H1 (cell line): ENCODE measurements around the gene RCAN3. TPM values are rescaled to one million over a fixed set of nuclear protein-coding genes. Genes with fewer than 3 reads are reported as not detected.

Experiments
- CTCF ChIA-PET: fragments of 300-600 bp; sonication (Branson Sonifier 250); formaldehyde crosslinking; loops from one replicate; lab custom pipeline; 2021; ENCODE audit not compliant: partially characterized antibody; lab: Charles Lee
- POLR2A ChIA-PET: fragments of 300-600 bp; sonication (Branson Sonifier 250); formaldehyde crosslinking; loops from one replicate; lab custom pipeline; 2021; ENCODE audit warnings: inconsistent platforms; ENCODE audit not compliant: partially characterized antibody; lab: Charles Lee
- DNase-seq, 2 experiments: peaks; one replicate each; pipeline versions ENCODE4 v3.0.0 to v3.0.0-alpha.2; 2010 to 2022; ENCODE audit warnings: low spot score in 2 of 2, low read depth in 1 of 2, mixed read lengths in 1 of 2
- FAIRE-seq: peaks from 2 replicates; lab custom pipeline; 2011; peaks lifted over from hg19 to GRCh38; lab: Jason Lieb, UNC
- H2AFZ ChIP-seq: 2 replicates; pipeline ENCODE4 v1.8.1; 2012; ENCODE audit warnings: low read length, inconsistent platforms
- H2AK5ac ChIP-seq: 2 replicates; pipeline ENCODE4 v1.6.1; 2013; ENCODE audit warnings: low read depth, low read length
- H2BK120ac ChIP-seq: replicated peaks from 2 replicates; pipeline ENCODE3; 2013; ENCODE audit warnings: low read depth, low read length, inconsistent platforms
- H2BK12ac ChIP-seq: 2 replicates; pipeline ENCODE4 v1.6.1; 2013; ENCODE audit warnings: low read depth, low read length
- H2BK15ac ChIP-seq: 2 replicates; pipeline ENCODE4 v1.6.1; 2013; ENCODE audit warnings: low read length
- H2BK20ac ChIP-seq: 2 replicates; pipeline ENCODE4 v1.6.1; 2013; ENCODE audit warnings: low read length
- H2BK5ac ChIP-seq: 2 replicates; pipeline ENCODE4 v1.6.1; 2013; ENCODE audit warnings: low read depth, low read length
- H3K14ac ChIP-seq: 2 replicates; pipeline ENCODE4 v1.6.1; 2013; ENCODE audit warnings: inconsistent platforms; ENCODE audit not compliant: insufficient read length
- H3K18ac ChIP-seq: 2 replicates; pipeline ENCODE4 v1.6.1; 2013; ENCODE audit warnings: low read length; ENCODE audit errors: extremely low read depth
- H3K23ac ChIP-seq: 2 replicates; pipeline ENCODE4 v1.6.1; 2013; ENCODE audit warnings: inconsistent platforms; ENCODE audit not compliant: insufficient read length
- H3K23me2 ChIP-seq: 2 replicates; pipeline ENCODE4 v1.6.1; 2013; ENCODE audit warnings: low read depth, low read length
- H3K27ac ChIP-seq: 2 replicates; pipeline ENCODE4 v1.6.1; 2011; ENCODE audit warnings: low read depth, low read length, inconsistent platforms
- H3K27me3 ChIP-seq, 4 experiments: replicated peaks in 1 of 4; 1 replicate in 1 of 4; 2 replicates in 3 of 4; pipeline versions ENCODE4 v1.6.1 to v1.8.1; 2011 to 2013; ENCODE audit warnings: low read length in 3 of 4, mild to moderate bottlenecking in 3 of 4, inconsistent platforms in 2 of 4, mixed read lengths in 2 of 4, moderate library complexity in 1 of 4; ENCODE audit not compliant: control insufficient read depth in 3 of 4, insufficient read depth in 3 of 4; ENCODE audit errors: extremely low read depth in 1 of 4
- H3K36me3 ChIP-seq, 4 experiments: 2 replicates each; pipeline versions ENCODE4 v1.6.1 to v1.8.1; 2011 to 2013; ENCODE audit warnings: mild to moderate bottlenecking in 4 of 4, low read length in 3 of 4, moderate library complexity in 2 of 4, control low read depth in 1 of 4, inconsistent platforms in 1 of 4; ENCODE audit not compliant: insufficient read depth in 4 of 4, control insufficient read depth in 2 of 4
- H3K4ac ChIP-seq: replicated peaks from 2 replicates; pipeline ENCODE3; 2013; ENCODE audit warnings: low read length, low read depth, mixed read lengths, inconsistent platforms; ENCODE audit not compliant: insufficient read length
- H3K4me1 ChIP-seq, 4 experiments: replicated peaks in 1 of 4; 1 replicate in 1 of 4; 2 replicates in 3 of 4; pipeline versions ENCODE4 v1.6.1 to v1.8.1; 2011 to 2013; ENCODE audit warnings: low read length in 3 of 4, inconsistent platforms in 2 of 4, mixed read lengths in 1 of 4; ENCODE audit not compliant: insufficient read depth in 4 of 4, control insufficient read depth in 3 of 4
- H3K4me2 ChIP-seq, 2 experiments: 2 replicates each; pipeline versions ENCODE4 v1.6.1 to v1.8.1; 2011 to 2013; ENCODE audit warnings: low read depth in 2 of 2, low read length in 2 of 2, control low read depth in 1 of 2, inconsistent platforms in 1 of 2, mild to moderate bottlenecking in 1 of 2; ENCODE audit not compliant: insufficient read depth in 1 of 2
- H3K4me3 ChIP-seq, 4 experiments: fragments of 200-600, 300-600 bp in 1 of 4; sonication (generic), shearing (Covaris generic), sonication (Bioruptor Twin) in 1 of 4; 2 replicates each; pipeline versions ENCODE4 v1.5.1 to v1.8.1; 2011 to 2016; ENCODE audit warnings: low read length in 4 of 4, low read depth in 3 of 4, control low read depth in 2 of 4, inconsistent platforms in 2 of 4, mild to moderate bottlenecking in 2 of 4, mixed read lengths in 1 of 4, moderate library complexity in 1 of 4; ENCODE audit not compliant: insufficient read depth in 2 of 4; ENCODE audit errors: extremely low read depth in 1 of 4
- H3K56ac ChIP-seq: replicated peaks from 2 replicates; pipeline ENCODE3; 2013; ENCODE audit warnings: low read depth, mild to moderate bottlenecking, mixed read lengths, low read length, inconsistent platforms; ENCODE audit not compliant: insufficient read length
- H3K79me1 ChIP-seq: 2 replicates; pipeline ENCODE4 v1.6.1; 2013; ENCODE audit warnings: low read depth, low read length, control low read depth
- H3K79me2 ChIP-seq, 2 experiments: 2 replicates each; pipeline versions ENCODE4 v1.6.1 to v1.8.1; 2012 to 2013; ENCODE audit warnings: low read length in 2 of 2, mild to moderate bottlenecking in 2 of 2, inconsistent platforms in 1 of 2; ENCODE audit not compliant: insufficient read depth in 2 of 2, control insufficient read depth in 1 of 2
- H3K9ac ChIP-seq, 4 experiments: replicated peaks in 1 of 4; 1 replicate in 1 of 4; 2 replicates in 3 of 4; pipeline versions ENCODE4 v1.6.1 to v1.8.1; 2011 to 2013; ENCODE audit warnings: low read depth in 3 of 4, low read length in 3 of 4, control low read depth in 2 of 4, mild to moderate bottlenecking in 2 of 4, moderate library complexity in 2 of 4, inconsistent platforms in 1 of 4; ENCODE audit errors: extremely low read depth in 1 of 4
- H3K9me3 ChIP-seq, 2 experiments: 2 replicates each; pipeline versions ENCODE4 v1.6.1 to v1.8.1; 2012 to 2013; ENCODE audit warnings: mild to moderate bottlenecking in 2 of 2, moderate library complexity in 2 of 2, control low read depth in 1 of 2, inconsistent platforms in 1 of 2, low read depth in 1 of 2, low read length in 1 of 2, mixed read lengths in 1 of 2; ENCODE audit not compliant: insufficient read depth in 2 of 2
- H4K20me1 ChIP-seq, 2 experiments: replicated peaks in 1 of 2; 2 replicates each; pipeline versions ENCODE3 to v1.8.1; 2011 to 2013; ENCODE audit warnings: inconsistent platforms in 2 of 2, low read length in 2 of 2, mild to moderate bottlenecking in 1 of 2; ENCODE audit not compliant: insufficient read depth in 2 of 2, control insufficient read depth in 1 of 2
- H4K5ac ChIP-seq: 2 replicates; pipeline ENCODE4 v1.6.1; 2013; ENCODE audit warnings: low read length, low read depth, mixed read lengths, inconsistent platforms; ENCODE audit not compliant: insufficient read length
- H4K8ac ChIP-seq: 2 replicates; pipeline ENCODE4 v1.8.0; 2013; ENCODE audit warnings: mild to moderate bottlenecking, moderate library complexity, low read length, inconsistent platforms; ENCODE audit not compliant: insufficient read depth; ENCODE audit errors: extremely low read depth
- H4K91ac ChIP-seq: replicated peaks from 2 replicates; pipeline ENCODE3; 2013; ENCODE audit warnings: low read length, mixed read lengths, inconsistent platforms; ENCODE audit not compliant: insufficient read length
- RAD21 ChIP-seq, 2 experiments: IDR thresholded peaks in 1 of 2; conservative IDR thresholded peaks in 1 of 2; 2 replicates each; pipeline ENCODE4 v1.6.1; 2011; ENCODE audit warnings: low read depth in 2 of 2, low read length in 2 of 2, improper control_type of control experiment in 1 of 2, inconsistent platforms in 1 of 2, mild to moderate bottlenecking in 1 of 2, moderate library complexity in 1 of 2
- TCF12 ChIP-seq: IDR thresholded peaks from 2 replicates; pipeline ENCODE4 v1.6.1; 2011; ENCODE audit warnings: low read depth, mild to moderate bottlenecking, low read length
- WGBS, 2 experiments: shearing (Covaris generic) in 1 of 2; methylation state at CpG; one replicate each; pipeline versions ENCODE4 v1.1.6 to v1.1.7; 2013 to 2015; ENCODE audit warnings: low lambda C conversion rate in 2 of 2, mixed read lengths in 2 of 2, inconsistent platforms in 1 of 2, low coverage in 1 of 2, missing lambda C conversion rate in 1 of 2; ENCODE audit not compliant: insufficient replicate concordance in 2 of 2, insufficient coverage in 1 of 2, insufficient read length in 1 of 2; ENCODE audit errors: extremely low coverage in 1 of 2, missing lambda C conversion rate in 1 of 2; 5-methylcytosine and 5-hydroxymethylcytosine counted together
- polyA plus RNA-seq, 7 experiments: library from polyadenylated mRNA; depleted of rRNA in 3 of 7; stranded (reverse) in 5 of 7; unstranded in 2 of 7; fragments of >200 nt in 5 of 7; fragments of 200-250 nt in 2 of 7; gene quantifications; 1 replicate in 5 of 7; 2 replicates in 1 of 7; 4 replicates in 1 of 7; pipeline versions ENCODE4 v1.2.1 to v1.2.3, GENCODE V29; 2011 to 2013; ENCODE audit warnings: missing spikeins in 2 of 7, mixed read lengths in 2 of 7
- total RNA-seq: library from RNA; stranded (reverse); fragmentation: NEBNext Ultra II Directional; extraction: Animal tissue kit (Norgen Biotek cat#: 25700); gene quantifications from 2 replicates; pipeline ENCODE4 v1.2.1, GENCODE V29; 2021

Gene RCAN3
- total and polyA plus RNA-seq, 2 of the 8 experiments (the other 6 are each of a cell fraction or from before 2014, with no cell fraction given) = 5.6 to 16.6 TPM

DNA sequence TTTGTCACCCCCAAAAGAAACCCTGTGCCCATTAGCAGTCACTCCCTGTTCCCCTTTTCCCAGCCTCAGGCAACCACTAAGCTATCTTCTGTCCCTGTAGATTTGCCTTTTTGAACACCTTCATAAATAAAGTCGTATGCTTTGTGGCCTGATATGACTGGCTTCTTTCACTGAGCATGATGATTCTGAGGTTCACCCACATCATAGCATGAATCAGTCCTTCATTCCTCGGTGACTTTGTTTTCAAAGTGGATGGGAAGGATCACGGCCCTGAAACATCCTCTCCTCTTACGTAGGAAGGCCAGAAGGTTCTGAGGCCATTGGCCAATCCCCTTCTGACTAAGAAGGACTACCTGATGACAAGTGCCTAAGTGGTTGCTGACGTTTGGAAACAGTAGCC lies 48.0 kb upstream of the RCAN3 start:
- no peaks in the 10 kb centered on the region for H3K36me3 ChIP-seq
- H3K4ac ChIP-seq = no peak overlapping the region
- H4K5ac ChIP-seq = no peak overlapping the region
- FAIRE-seq = no peak
- no peak overlapping the region for H4K8ac ChIP-seq
- no peak overlapping the region for H2BK15ac ChIP-seq
- H3K18ac ChIP-seq = no peak overlapping the region
- no peak overlapping the region for H2BK5ac ChIP-seq
- no peak overlapping the region for H2BK12ac ChIP-seq
- H3K9ac ChIP-seq = no peak overlapping the region
- no peaks in the 10 kb centered on the region for H3K79me2 ChIP-seq
- no peak overlapping the region for H3K56ac ChIP-seq
- no peak overlapping the region for H3K4me2 ChIP-seq
- no peaks in the 10 kb centered on the region for H4K20me1 ChIP-seq
- WGBS, 2 experiments = 91% methylated on average over 5 of the region's 5 CpGs; no CpG with 5 or more reads in 1 of the 2 experiments
- no peak overlapping the region for H2BK120ac ChIP-seq
- CTCF ChIA-PET = interaction anchor here (0.9 to 1.4 kb wide), 5 partner anchors 10 to 256 kb away, joined by 3 to 6 read pairs (median 4); no protein-coding TSS in a partner anchor
- no peak overlapping the region for H3K4me3 ChIP-seq
- no peak overlapping the region for H3K23ac ChIP-seq
- H3K4me1 ChIP-seq = no peaks in the 10 kb centered on the region
- no peak overlapping the region for H3K27ac ChIP-seq
- no peak overlapping the region for H2BK20ac ChIP-seq
- H3K27me3 ChIP-seq = no peaks in the 10 kb centered on the region
- H2AK5ac ChIP-seq = no peak overlapping the region
- no peak overlapping the region for H3K14ac ChIP-seq
- H4K91ac ChIP-seq = no peak overlapping the region
- TF ChIP-seq RAD21 (IDR thresholded peaks at IDR 0.05 in 1 of 2, conservative IDR thresholded peaks at IDR 0.05 in 1 of 2; ENCODE audit: low read depth in 2 of 2, low read length in 2 of 2) = no peak
- TF ChIP-seq TCF12 = no peak
- TF ChIP-seq, all 59 proteins: peak for 0
- POLR2A ChIA-PET = interaction anchor here (0.6 to 1.4 kb wide), 2 partner anchors 11 to 120 kb away, joined by 3 to 4 read pairs; no protein-coding TSS in a partner anchor
- DNase-seq = no peak
- Histone ChIP-seq H3K79me1 (peaks cover 2% of the 10 kb centered on the region; the same call in 1 of the 2 replicates), H2AFZ (no peak overlapping the region), H3K23me2 (no peaks in the 10 kb centered on the region), H3K9me3 (no peaks in the 10 kb centered on the region; a peak in 1 of 4 replicates)
